Spleen (tissue), 11 donors: ENCODE measurements around the gene SRR. TPM values are rescaled to one million over a fixed set of nuclear protein-coding genes. Genes with fewer than 3 reads are reported as not detected.

Experiments
- DNase-seq: peaks from one replicate; pipeline ENCODE4 v3.0.0-alpha.2; 2020
- H3K27ac ChIP-seq, 8 donors: fragments of 200-600 bp; sonication (generic) in 7 of 8; 1 replicate in 4 of 8; 2 replicates in 4 of 8; pipeline versions ENCODE4 v1.5.0 to v1.8.0; 2016 to 2021; ENCODE audit warnings: inconsistent platforms in 4 of 8, mild to moderate bottlenecking in 4 of 8, moderate library complexity in 1 of 8
- H3K27me3 ChIP-seq, 7 donors: fragments of 200-600 bp; sonication (generic) in 6 of 7; replicated peaks in 1 of 7; 1 replicate in 4 of 7; 2 replicates in 3 of 7; pipeline versions ENCODE4 v1.5.0 to v1.8.0; 2016 to 2021; ENCODE audit warnings: inconsistent platforms in 3 of 7, mild to moderate bottlenecking in 1 of 7
- H3K36me3 ChIP-seq, 6 donors: fragments of 200-600 bp; sonication (generic) in 5 of 6; 1 replicate in 4 of 6; 2 replicates in 2 of 6; pipeline versions ENCODE4 v1.5.0 to v1.8.0; 2016 to 2021; ENCODE audit warnings: inconsistent platforms in 2 of 6
- H3K4me1 ChIP-seq, 6 donors: fragments of 200-600 bp; sonication (generic) in 5 of 6; 1 replicate in 3 of 6; 2 replicates in 3 of 6; pipeline versions ENCODE4 v1.5.0 to v1.8.0; 2016 to 2021; ENCODE audit warnings: inconsistent platforms in 3 of 6
- H3K4me3 ChIP-seq, 8 donors: fragments of 200-600 bp; sonication (generic) in 7 of 8; 1 replicate in 4 of 8; 2 replicates in 4 of 8; pipeline versions ENCODE4 v1.5.0 to v1.8.0; 2016 to 2021; ENCODE audit warnings: inconsistent platforms in 4 of 8, mild to moderate bottlenecking in 4 of 8, moderate library complexity in 2 of 8
- H3K9me3 ChIP-seq, 8 donors: fragments of 200-600 bp; sonication (generic) in 7 of 8; 1 replicate in 4 of 8; 2 replicates in 4 of 8; pipeline versions ENCODE4 v1.5.0 to v1.8.0; 2016 to 2021; ENCODE audit warnings: inconsistent platforms in 4 of 8
- CTCF ChIP-seq, 11 experiments: fragments of 200-600 bp in 7 of 11; fragments of 450-650 bp in 4 of 11; sonication (generic) in 4 of 11; IDR thresholded peaks in 8 of 11; conservative IDR thresholded peaks in 3 of 11; 1 replicate in 7 of 11; 2 replicates in 4 of 11; pipeline versions ENCODE4 v1.4.0 to v1.8.0; 2016 to 2021; ENCODE audit warnings: antibody characterized with exemption in 11 of 11, inconsistent platforms in 4 of 11, mild to moderate bottlenecking in 1 of 11
- POLR2A ChIP-seq, 3 donors: fragments of 450-650 bp; IDR thresholded peaks; one replicate each; pipeline ENCODE4 v1.5.1; 2017; ENCODE audit warnings: antibody characterized with exemption in 3 of 3, mild to moderate bottlenecking in 1 of 3
- POLR2AphosphoS5 ChIP-seq, 3 donors: sonication (generic); formaldehyde crosslinking; IDR thresholded peaks; one replicate each; pipeline ENCODE4 v1.5.1; 2017; ENCODE audit warnings: antibody characterized with exemption in 3 of 3
- WGBS, 5 donors: extraction: QIAGEN DNeasy Blood & Tissue Kit in 3 of 5; methylation state at CpG; one replicate each; pipeline versions ENCODE4 v1.1.5 to v1.1.7; 2013 to 2018; 5-methylcytosine and 5-hydroxymethylcytosine counted together
- intact Hi-C: fragments of 100-400 bp; cut with DNase I; formaldehyde crosslinking; loops from one replicate; pipeline ENCODE4 v1.15.0; 2023; ENCODE audit warnings: low total_unique reads
- polyA plus RNA-seq, 3 donors: library from polyadenylated mRNA; stranded (reverse); fragments of 200-250 nt; gene quantifications; one replicate each; pipeline ENCODE4 v1.2.1, GENCODE V29; 2013
- total RNA-seq, 7 donors: library from RNA; depleted of rRNA in 3 of 7; stranded (reverse); fragments of >200 nt in 3 of 7; fragmentation: NEBNext Ultra II Directional in 4 of 7; extraction: Animal tissue kit (Norgen Biotek cat#: 25700) in 4 of 7; gene quantifications; one replicate each; pipeline versions ENCODE4 v1.1.0 to v1.2.1, GENCODE V29; 2016 to 2021
- donor health status: healthy with polysubstance abuse.
- donor health status: DM: no; HTN: no; CAD: no; lungs with moderate emphysema.
- donor health status: DM: no; HTN: no; CAD: no.
- donor health status: Bipolar disorder and iron deficiency.
- donor health status: healthy.
- donor health status: DM: no; HTN: no; CAD: no.
- donor health status: DM: yes; HTN: yes; CAD: no.

The SRR gene
- total and polyA plus RNA-seq, 10 donors: 3.5 to 16.2 (median 6.7) TPM

DNA sequence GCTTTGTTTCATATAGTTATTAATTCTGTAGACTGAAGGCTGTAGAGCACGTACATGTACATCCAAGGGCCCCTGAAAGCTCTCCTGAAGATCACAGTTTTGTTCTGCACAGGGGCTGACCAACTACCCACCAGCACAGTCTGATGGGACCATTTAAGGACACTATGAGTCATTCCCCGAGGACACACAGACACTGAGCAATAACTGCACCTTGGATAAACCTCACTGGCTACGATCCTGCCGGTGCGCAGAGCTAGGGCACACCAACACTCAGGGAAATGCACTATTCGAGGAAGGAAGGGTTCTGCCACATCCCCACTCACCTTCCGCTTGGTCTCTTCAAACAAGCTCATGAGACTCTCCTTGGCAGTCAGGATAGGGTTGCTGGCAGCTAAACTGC is 20.4 kb upstream of the SRR start:
- WGBS, 5 donors: 80 to 94% (median 90%) methylated on average over 7 of the region's 7 CpGs
- intact Hi-C loops: loop anchor here (10.0 kb wide), 1 partner anchor 229 kb away; the partner anchor contains the start of gene HIC1
- DNase-seq: no peak
- no peak for TF ChIP-seq POLR2AphosphoS5 (IDR thresholded peaks at IDR 0.05)
- TF ChIP-seq CTCF (IDR thresholded peaks at IDR 0.05 in 8 of 11, conservative IDR thresholded peaks at IDR 0.05 in 3 of 11): no peak
- no peak for TF ChIP-seq POLR2A (IDR thresholded peaks at IDR 0.05)
- peaks cover 0 to 96% (median 76%) of the 10 kb centered on the region in 6 donors for H3K36me3 ChIP-seq
- H3K4me1 ChIP-seq: peaks cover 0 to 12% (median 6%) of the 10 kb centered on the region in 6 donors
- H3K4me3 ChIP-seq: no peak overlapping the region
- H3K27me3 ChIP-seq: no peaks in the 10 kb centered on the region
- no peaks in the 10 kb centered on the region for H3K9me3 ChIP-seq
- H3K27ac ChIP-seq: no peak overlapping the region

- WGBS, 5 donors: 83 to 94% (median 91%) methylated on average over 5 of the region's 5 CpGs
- intact Hi-C loops: loop anchor here (10.0 kb wide), 1 partner anchor 235 kb away; the partner anchor contains the start of gene HIC1
Measured at GRCh38 chr17:2289878-2290478, 13.8 kb upstream of the SRR start.

DNA sequence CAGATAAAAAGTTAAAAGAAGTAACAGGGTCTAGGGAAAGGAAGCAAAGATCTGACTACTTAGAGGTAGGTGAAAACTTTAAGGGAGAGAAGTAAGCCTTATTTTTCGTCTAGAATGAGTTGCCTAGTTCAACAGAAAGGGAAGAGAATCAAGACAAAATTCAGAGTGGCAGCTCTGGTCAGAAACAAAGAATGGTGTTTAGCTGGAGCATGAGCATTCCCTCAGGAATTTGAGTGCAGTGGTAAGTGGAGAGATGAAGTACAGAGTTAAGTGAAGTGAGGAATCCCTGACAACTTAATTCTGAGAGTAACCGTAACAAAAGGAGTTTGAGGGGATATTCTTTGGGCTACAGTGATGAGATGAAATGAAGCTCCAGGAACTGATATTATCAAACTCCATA is 11.7 kb upstream of the SRR start:
- no peak for TF ChIP-seq CTCF (IDR thresholded peaks at IDR 0.05 in 8 of 11, conservative IDR thresholded peaks at IDR 0.05 in 3 of 11)
- no peak for TF ChIP-seq POLR2AphosphoS5 (IDR thresholded peaks at IDR 0.05)
- no peak for TF ChIP-seq POLR2A (IDR thresholded peaks at IDR 0.05)
- H3K27ac ChIP-seq: no peak overlapping the region

More at GRCh38 chr17:2289878-2290478, 13.8 kb upstream of the SRR start:
- Histone ChIP-seq H3K36me3 (peaks cover 3 to 98% (median 75%) of the 10 kb centered on the region in 6 donors), H3K27ac (no peak overlapping the region), H3K4me3 (no peak overlapping the region), H3K27me3 (no peaks in the 10 kb centered on the region), H3K4me1 (no peaks in the 10 kb centered on the region), H3K9me3 (no peaks in the 10 kb centered on the region)
- TF ChIP-seq POLR2AphosphoS5 (IDR thresholded peaks at IDR 0.05) (no peak), POLR2A (IDR thresholded peaks at IDR 0.05) (no peak), CTCF (IDR thresholded peaks at IDR 0.05 in 8 of 11, conservative IDR thresholded peaks at IDR 0.05 in 3 of 11) (no peak)
- no peak for DNase-seq

DNA sequence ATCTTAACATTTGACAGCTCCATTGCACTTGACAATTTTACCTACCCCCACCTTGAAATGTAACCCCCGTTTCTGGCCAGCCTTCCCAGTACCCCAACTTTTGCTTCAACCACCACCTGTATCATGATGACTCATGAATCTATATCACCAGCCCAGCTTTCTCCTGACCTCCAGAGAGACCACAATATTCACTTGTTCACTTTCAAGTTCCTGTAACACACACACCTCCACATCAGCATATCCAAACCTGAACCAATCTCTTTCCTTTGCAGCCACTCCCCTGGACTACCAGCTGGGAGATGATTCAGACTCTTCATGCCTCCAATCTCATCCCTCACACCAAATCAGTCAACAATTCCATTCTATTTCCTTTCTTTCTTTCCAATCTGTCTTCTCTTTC is 8.2 kb upstream of the SRR start:
- H3K27me3 ChIP-seq: no peaks in the 10 kb centered on the region
- intact Hi-C loops: no loop called here
- no peak for DNase-seq
- H3K4me1 ChIP-seq: peaks cover 0 to 45% (median 11%) of the 10 kb centered on the region in 6 donors
- WGBS, 5 donors: 57 to 82% (median 73%) methylated on average over 1 of the region's 1 CpG
- no peak overlapping the region for H3K27ac ChIP-seq
- TF ChIP-seq POLR2AphosphoS5 (IDR thresholded peaks at IDR 0.05) (no peak), POLR2A (IDR thresholded peaks at IDR 0.05) (no peak), CTCF (IDR thresholded peaks at IDR 0.05 in 8 of 11, conservative IDR thresholded peaks at IDR 0.05 in 3 of 11) (no peak)
- H3K4me3 ChIP-seq: no peak overlapping the region
- H3K36me3 ChIP-seq: peaks cover 3 to 100% (median 82%) of the 10 kb centered on the region in 6 donors
- H3K9me3 ChIP-seq: no peaks in the 10 kb centered on the region

More for the DNA sequence above, 11.7 kb upstream of the SRR start:
- peaks cover 0 to 11% (median 0%) of the 10 kb centered on the region in 6 donors for H3K4me1 ChIP-seq
- intact Hi-C loops: no loop called here
- 85 to 95% (median 92%) methylated on average over 2 of the region's 2 CpGs for WGBS, 5 donors
- H3K9me3 ChIP-seq: no peaks in the 10 kb centered on the region
- no peaks in the 10 kb centered on the region for H3K27me3 ChIP-seq
- H3K36me3 ChIP-seq: peaks cover 3 to 100% (median 83%) of the 10 kb centered on the region in 6 donors
- no peak for DNase-seq
- no peak overlapping the region for H3K4me3 ChIP-seq
